Natural killer cell (primary cell): ENCODE measurements around the gene PRSS53. TPM values are rescaled to one million over a fixed set of nuclear protein-coding genes. Genes with fewer than 3 reads are reported as not detected.

ENCODE experiments used
- ATAC-seq, 3 donors: fragments of 150-1000 bp in 2 of 3; fragments of 200-7000 bp in 1 of 3; cut with Tn5 transposase; 1 replicate in 1 of 3; 2 replicates in 2 of 3; pipeline ENCODE4 v1.10.0; 2021; ENCODE audit warnings: mild to moderate bottlenecking in 2 of 3, moderate library complexity in 2 of 3
- DNase-seq, 2 donors: peaks; one replicate each; pipeline versions ENCODE4 v3.0.0 to v3.0.0-alpha.2; 2013 to 2021; ENCODE audit warnings: mixed read lengths in 1 of 2
- H3K27ac ChIP-seq: one replicate; pipeline ENCODE4 v1.5.1; 2013; ENCODE audit warnings: mild to moderate bottlenecking, low read length
- H3K27me3 ChIP-seq: one replicate; pipeline ENCODE4 v1.6.1; 2013; ENCODE audit warnings: low read length; ENCODE audit not compliant: control insufficient read depth, insufficient read depth
- H3K36me3 ChIP-seq: one replicate; pipeline ENCODE4 v1.6.1; 2013; ENCODE audit warnings: low read length; ENCODE audit not compliant: control insufficient read depth, insufficient read depth
- H3K4me1 ChIP-seq: one replicate; pipeline ENCODE4 v1.6.1; 2013; ENCODE audit warnings: low read length; ENCODE audit not compliant: control insufficient read depth, insufficient read depth
- H3K4me3 ChIP-seq: one replicate; pipeline ENCODE4 v1.5.1; 2013; ENCODE audit warnings: low read length
- H3K9me3 ChIP-seq: one replicate; pipeline ENCODE4 v1.6.1; 2013; ENCODE audit warnings: low read length; ENCODE audit not compliant: control insufficient read depth, insufficient read depth
- H3K27ac Mint-ChIP-seq, 2 donors: one replicate each; pipeline ENCODE4 v1.8.0; 2022; ENCODE audit warnings: mild to moderate bottlenecking in 2 of 2, mixed read lengths in 2 of 2, moderate library complexity in 1 of 2
- H3K27me3 Mint-ChIP-seq, 2 donors: one replicate each; pipeline ENCODE4 v1.8.0; 2022; ENCODE audit warnings: low read depth in 2 of 2, mixed read lengths in 2 of 2
- H3K36me3 Mint-ChIP-seq: one replicate; pipeline ENCODE4 v1.8.0; 2022; ENCODE audit warnings: mixed read lengths
- H3K4me1 Mint-ChIP-seq, 2 donors: one replicate each; pipeline ENCODE4 v1.8.0; 2022; ENCODE audit warnings: mixed read lengths in 2 of 2
- H3K4me3 Mint-ChIP-seq: one replicate; pipeline ENCODE4 v1.8.0; 2022; ENCODE audit warnings: mild to moderate bottlenecking, moderate library complexity, mixed read lengths
- H3K9me3 Mint-ChIP-seq, 2 donors: one replicate each; pipeline ENCODE4 v1.8.0; 2022; ENCODE audit warnings: mixed read lengths in 2 of 2
- WGBS: methylation state at CpG from one replicate; pipeline ENCODE4 v1.1.7; 2013; ENCODE audit warnings: missing lambda C conversion rate; ENCODE audit not compliant: insufficient coverage; 5-methylcytosine and 5-hydroxymethylcytosine counted together
- intact Hi-C: fragments of 100-400 bp; cut with micrococcal nuclease; formaldehyde crosslinking; loops from one replicate; pipeline ENCODE4 v1.14.2; 2022
- total RNA-seq, 4 donors: library from RNA; stranded (reverse); fragments of 120-200 nt in 1 of 4; gene quantifications; one replicate each; pipeline versions ENCODE4 v1.2.3 to v1.2.4, GENCODE V29; 2013 to 2022
- TF ChIP-seq, protein P1 (sequence below): fragments of 200-600 bp; IDR thresholded peaks from one replicate; pipeline ENCODE4 v1.8.0; 2022; ENCODE audit warnings: antibody characterized with exemption

Gene PRSS53
- total RNA-seq, 3 donors from 2014 or later (not counting 1 experiment from before 2014, with no cell fraction given): 4.3 to 7.4 (median 5.1) TPM

DNA sequence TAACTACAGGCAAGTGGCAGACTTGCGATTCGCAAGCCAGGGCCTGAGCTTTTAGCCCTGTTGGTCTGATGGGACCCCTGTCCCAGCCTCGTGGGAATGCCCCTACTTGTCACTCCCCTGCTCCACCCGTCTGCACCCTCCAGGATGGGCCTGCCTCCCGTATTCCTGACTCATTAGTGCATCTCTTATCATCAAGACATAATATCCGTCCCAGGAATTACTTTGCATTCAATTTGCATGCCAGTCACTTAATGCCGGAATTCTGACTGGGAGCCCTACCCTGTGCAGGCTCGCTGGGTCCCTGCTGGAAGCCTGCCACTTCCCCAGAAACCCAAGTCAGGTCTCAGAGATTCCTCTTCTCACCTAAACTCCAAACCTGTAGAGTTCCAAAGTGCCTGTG is 3.3 kb downstream of the PRSS53 start:
- Mint-ChIP-seq H3K9me3 (no peaks in the 10 kb centered on the region), H3K4me1 (peaks cover 6 to 31% of the 10 kb centered on the region in 2 donors), H3K27me3 (no peaks in the 10 kb centered on the region), H3K36me3 (no peaks in the 10 kb centered on the region), H3K27ac (no peak overlapping the region), H3K4me3 (no peak overlapping the region)
- intact Hi-C loops: no loop called here
- H3K9me3 ChIP-seq: no peaks in the 10 kb centered on the region
- peaks cover 52% of the 10 kb centered on the region for H3K36me3 ChIP-seq
- no peak overlapping the region for H3K27ac ChIP-seq
- ATAC-seq: no peak
- H3K27me3 ChIP-seq: no peaks in the 10 kb centered on the region
- TF ChIP-seq, protein P1, sequence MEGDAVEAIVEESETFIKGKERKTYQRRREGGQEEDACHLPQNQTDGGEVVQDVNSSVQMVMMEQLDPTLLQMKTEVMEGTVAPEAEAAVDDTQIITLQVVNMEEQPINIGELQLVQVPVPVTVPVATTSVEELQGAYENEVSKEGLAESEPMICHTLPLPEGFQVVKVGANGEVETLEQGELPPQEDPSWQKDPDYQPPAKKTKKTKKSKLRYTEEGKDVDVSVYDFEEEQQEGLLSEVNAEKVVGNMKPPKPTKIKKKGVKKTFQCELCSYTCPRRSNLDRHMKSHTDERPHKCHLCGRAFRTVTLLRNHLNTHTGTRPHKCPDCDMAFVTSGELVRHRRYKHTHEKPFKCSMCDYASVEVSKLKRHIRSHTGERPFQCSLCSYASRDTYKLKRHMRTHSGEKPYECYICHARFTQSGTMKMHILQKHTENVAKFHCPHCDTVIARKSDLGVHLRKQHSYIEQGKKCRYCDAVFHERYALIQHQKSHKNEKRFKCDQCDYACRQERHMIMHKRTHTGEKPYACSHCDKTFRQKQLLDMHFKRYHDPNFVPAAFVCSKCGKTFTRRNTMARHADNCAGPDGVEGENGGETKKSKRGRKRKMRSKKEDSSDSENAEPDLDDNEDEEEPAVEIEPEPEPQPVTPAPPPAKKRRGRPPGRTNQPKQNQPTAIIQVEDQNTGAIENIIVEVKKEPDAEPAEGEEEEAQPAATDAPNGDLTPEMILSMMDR: no peak
- H3K4me1 ChIP-seq: peaks cover 17% of the 10 kb centered on the region
- DNase-seq: no peak
- no peak overlapping the region for H3K4me3 ChIP-seq
- WGBS: 91% methylated on average over 8 of the region's 8 CpGs

DNA sequence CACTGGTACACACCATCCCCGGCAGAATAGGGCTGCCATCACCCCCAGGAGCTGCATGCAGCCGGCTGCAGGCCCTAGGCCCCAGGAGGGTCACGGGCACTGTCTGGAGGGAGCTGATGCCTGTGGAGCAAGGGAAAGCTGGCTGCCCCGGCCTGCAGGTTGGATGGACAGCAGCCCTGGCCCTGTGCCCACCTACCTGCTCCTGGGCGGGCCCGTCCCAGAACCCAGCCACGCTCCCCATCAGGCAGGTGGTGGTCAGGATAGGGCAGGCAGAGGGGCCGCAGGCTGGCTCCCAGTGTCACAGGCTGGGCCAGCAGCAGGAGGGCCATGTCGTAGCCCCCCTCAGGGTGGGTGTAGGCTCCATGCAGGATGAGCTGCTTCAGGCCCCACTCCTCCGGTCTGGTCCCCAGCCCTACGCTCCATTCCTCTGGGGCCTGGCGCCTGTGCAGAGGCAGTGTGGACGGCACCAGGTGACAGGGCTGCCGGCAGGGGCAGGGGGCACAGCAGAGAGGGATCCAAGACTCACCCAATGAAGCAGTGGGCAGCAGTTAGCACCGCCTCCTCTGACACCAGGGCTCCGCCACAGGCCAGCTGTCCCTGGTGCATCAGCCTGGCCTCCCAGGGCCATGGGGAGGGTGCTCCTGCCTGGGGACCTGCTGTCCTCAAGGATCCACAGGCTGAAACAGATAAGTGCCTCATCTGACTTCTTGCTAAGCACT is 4.0 kb downstream of the PRSS53 start:
- Histone ChIP-seq H3K4me3 (no peak overlapping the region), H3K4me1 (peaks cover 24% of the 10 kb centered on the region), H3K9me3 (no peaks in the 10 kb centered on the region), H3K27me3 (no peaks in the 10 kb centered on the region), H3K27ac (no peak overlapping the region), H3K36me3 (peaks cover 57% of the 10 kb centered on the region)
- intact Hi-C loops: no loop called here
- DNase-seq: no peak
- ATAC-seq: no peak
- peaks cover 12 to 38% of the 10 kb centered on the region in 2 donors for H3K4me1 Mint-ChIP-seq
- no peak overlapping the region for H3K27ac Mint-ChIP-seq
- H3K27me3 Mint-ChIP-seq: no peaks in the 10 kb centered on the region
- TF ChIP-seq, protein P1: no peak
- 96% methylated on average over 16 of the region's 16 CpGs for WGBS
- no peaks in the 10 kb centered on the region for H3K9me3 Mint-ChIP-seq
- no peaks in the 10 kb centered on the region for H3K36me3 Mint-ChIP-seq
- no peak overlapping the region for H3K4me3 Mint-ChIP-seq

- Histone ChIP-seq H3K9me3 (no peaks in the 10 kb centered on the region), H3K4me1 (peaks cover 31% of the 10 kb centered on the region), H3K4me3 (no peak overlapping the region), H3K36me3 (peaks cover 62% of the 10 kb centered on the region), H3K27me3 (no peaks in the 10 kb centered on the region), H3K27ac (no peak overlapping the region)
- H3K36me3 Mint-ChIP-seq: no peaks in the 10 kb centered on the region
- intact Hi-C loops: no loop called here
- H3K9me3 Mint-ChIP-seq: no peaks in the 10 kb centered on the region
- no peak overlapping the region for H3K27ac Mint-ChIP-seq
- TF ChIP-seq, protein P1: no peak
- WGBS: 96% methylated on average over 13 of the region's 13 CpGs
- H3K4me1 Mint-ChIP-seq: peaks cover 19 to 45% of the 10 kb centered on the region in 2 donors
- no peak overlapping the region for H3K4me3 Mint-ChIP-seq
- H3K27me3 Mint-ChIP-seq: no peaks in the 10 kb centered on the region
- DNase-seq: no peak
- ATAC-seq: no peak
Measured at GRCh38 chr16:31083981-31084380, 4.8 kb downstream of the PRSS53 start.

DNA sequence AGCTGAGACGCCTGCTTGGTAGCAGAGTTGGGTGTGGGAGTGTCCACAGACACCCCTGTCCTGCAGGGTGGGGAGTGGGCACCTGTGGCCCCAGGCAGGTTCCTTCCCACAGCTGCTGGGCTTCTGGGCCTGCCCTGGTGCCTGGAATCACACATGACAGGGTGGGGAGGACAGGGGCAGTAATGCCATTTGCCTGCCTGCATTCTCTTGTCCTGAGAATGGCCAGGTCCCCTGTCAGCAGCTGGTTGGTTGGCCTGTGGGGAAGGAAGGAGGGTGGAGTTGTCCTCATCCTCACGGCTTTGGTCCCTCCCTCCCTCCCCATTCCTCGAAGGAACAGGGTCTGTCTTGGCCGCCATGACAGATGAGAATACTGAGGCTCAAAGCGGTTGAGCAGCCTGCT is 5.2 kb downstream of the PRSS53 start:
- ATAC-seq (no peak), DNase-seq (no peak)
- H3K4me1 ChIP-seq: peaks cover 34% of the 10 kb centered on the region
- intact Hi-C loops: no loop called here
- WGBS: 95% methylated on average over 5 of the region's 5 CpGs
- Mint-ChIP-seq H3K9me3 (no peaks in the 10 kb centered on the region), H3K27me3 (no peaks in the 10 kb centered on the region), H3K4me1 (peaks cover 21 to 48% of the 10 kb centered on the region in 2 donors), H3K27ac (peak overlapping the region in 1 of 2 donors; percentile 57), H3K36me3 (no peaks in the 10 kb centered on the region), H3K4me3 (no peak overlapping the region)
- no peak overlapping the region for H3K4me3 ChIP-seq
- no peaks in the 10 kb centered on the region for H3K27me3 ChIP-seq
- H3K9me3 ChIP-seq: no peaks in the 10 kb centered on the region
- no peak overlapping the region for H3K27ac ChIP-seq
- TF ChIP-seq, protein P1: no peak
- H3K36me3 ChIP-seq: peaks cover 66% of the 10 kb centered on the region
